Inflammatory macrophage (primary cell): ENCODE data around the gene XIAP.
"Not testable (repeated sequence)": the region's sequence is repeated elsewhere in the genome, so short reads cannot be mapped to it uniquely, and the experiment has no call there.

Source experiments
- DNase-seq, 2 donors: peaks; one replicate each; pipeline ENCODE4 v3.0.0-alpha.2; 2020 to 2022
- total RNA-seq, 18 experiments: gene quantifications; one replicate each; lab custom pipeline; 2026; ENCODE audit warnings: mixed read lengths in 6 of 18, inconsistent platforms in 2 of 18; lab: John Stamatoyannopoulos, UW

Gene XIAP
- 117 to 239 (median 157) reads per million in 18 experiments for total RNA-seq

DNA sequence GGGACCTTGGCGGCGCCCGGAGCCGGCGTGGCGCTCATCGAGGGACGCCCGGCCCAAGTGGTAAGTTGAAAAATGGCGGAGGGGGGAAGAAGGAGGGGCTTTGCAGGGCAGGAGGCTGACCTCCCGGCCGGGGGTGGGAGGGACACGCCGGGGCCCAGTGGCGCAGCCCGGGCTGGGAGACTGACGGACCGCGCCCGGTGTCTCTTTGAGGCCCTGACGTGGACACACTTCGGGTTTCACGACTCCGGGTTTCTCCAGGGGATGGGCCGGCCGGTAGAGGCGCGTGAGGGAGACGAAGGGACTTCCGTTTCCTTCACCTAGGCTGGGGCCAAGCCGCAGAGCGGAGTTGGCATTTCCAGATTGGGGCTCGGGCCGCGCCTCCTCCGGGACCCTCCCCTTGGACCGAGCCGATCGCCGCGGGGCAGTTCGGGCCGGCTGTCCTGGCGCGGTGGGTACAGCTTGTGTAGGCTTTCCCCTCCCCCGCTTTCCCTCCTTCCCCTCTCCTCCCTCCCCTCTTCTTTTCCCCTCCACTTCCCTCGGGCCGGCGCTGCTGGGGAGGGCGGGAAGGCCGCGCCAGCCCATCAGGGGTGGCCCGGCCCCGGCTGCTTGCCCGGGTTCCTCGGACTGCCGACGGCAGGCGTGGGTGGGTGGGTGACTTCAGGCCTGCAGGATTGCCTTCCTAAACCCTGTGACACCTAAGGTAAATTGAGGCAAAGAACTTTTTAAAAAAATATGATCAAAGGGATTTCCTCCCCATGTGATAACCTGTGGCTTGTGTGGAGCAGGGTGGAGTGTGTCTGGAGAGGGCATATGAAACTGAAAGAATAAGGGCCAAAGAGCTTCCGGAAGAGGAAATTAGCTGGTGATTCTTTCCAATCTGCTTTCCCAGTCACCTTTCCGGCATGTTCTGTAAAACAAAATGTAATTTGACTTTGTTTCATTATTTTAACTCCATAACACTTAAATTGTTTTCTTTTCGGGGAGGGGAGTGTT, at the start of gene XIAP:
XIAP (plus strand) TSS at position 208 of the 993 bp plus-strand sequence. CDS start 25,610 bp downstream, outside the sequence.
- peak; percentile 88 to 93 for DNase-seq

DNA sequence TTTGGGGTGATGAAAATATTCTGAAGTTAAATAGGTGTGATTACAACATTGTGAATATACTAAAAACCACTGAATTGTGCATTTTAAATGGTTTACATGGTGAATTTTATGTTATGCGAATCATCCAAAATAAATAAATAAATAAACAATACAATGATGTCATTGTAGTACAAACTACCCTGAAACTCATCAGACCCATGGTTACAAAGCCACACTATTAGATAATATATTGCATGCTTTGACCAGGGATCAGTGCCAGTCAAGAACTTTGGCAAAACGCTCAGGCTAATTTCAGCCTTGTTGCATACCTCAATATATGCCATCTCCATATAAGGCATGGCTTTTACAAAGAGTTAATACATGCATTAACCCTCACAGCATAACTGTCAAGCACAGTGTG, 45.5 kb upstream of the XIAP start:
- no peak for DNase-seq

GRCh38 chrX:123814934-123815394, 44.9 kb upstream of the XIAP start:
- DNase-seq, result not testable (repeated sequence)

GRCh38 chrX:123817288-123817894, 42.5 kb upstream of the XIAP start:
- no peak for DNase-seq

DNA sequence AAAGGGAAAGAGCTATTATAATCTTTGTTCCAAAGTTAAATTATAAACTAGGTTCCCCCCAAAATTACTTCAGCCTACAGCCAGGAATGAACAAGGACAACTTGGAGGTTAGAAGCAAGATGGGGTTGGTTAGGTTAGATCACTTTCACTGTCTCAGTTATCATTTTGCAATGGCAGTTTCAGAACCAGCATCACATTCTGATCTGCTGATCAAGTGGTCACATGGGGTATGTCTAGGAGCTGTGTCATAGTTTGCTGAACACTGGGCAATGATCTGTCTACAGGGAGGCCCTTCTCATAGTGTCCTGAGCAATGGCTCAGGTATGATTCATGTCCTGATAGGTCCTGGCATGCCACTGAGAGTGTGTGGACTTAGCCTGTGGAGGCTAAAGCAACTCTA, 41.6 kb upstream of the XIAP start:
- peak; percentile 12 to 40 for DNase-seq

- DNase-seq, result peak; percentile 27 to 28
Measured at GRCh38 chrX:123822965-123823364, 36.9 kb upstream of the XIAP start.

DNA sequence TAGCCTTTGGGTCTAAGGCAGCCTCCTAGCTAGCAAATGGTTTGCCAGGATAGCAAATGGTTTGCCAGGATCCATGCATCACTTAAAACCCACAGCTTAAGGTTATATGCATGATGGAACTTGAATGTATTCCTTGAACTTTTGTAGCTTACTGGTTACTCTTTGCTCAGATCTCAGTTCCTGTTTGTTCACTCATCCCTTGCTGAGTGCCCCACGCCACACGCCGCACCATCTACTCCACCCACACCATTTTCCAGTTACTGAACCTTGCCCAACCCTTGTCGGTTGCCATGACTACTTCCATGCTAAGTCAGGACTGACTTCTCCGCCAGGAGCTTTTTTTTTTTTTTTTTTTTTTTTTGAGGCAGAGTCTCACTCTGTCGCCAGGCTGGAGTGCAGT, 29.5 kb upstream of the XIAP start:
- peak; percentile 93 to 94 for DNase-seq

DNA sequence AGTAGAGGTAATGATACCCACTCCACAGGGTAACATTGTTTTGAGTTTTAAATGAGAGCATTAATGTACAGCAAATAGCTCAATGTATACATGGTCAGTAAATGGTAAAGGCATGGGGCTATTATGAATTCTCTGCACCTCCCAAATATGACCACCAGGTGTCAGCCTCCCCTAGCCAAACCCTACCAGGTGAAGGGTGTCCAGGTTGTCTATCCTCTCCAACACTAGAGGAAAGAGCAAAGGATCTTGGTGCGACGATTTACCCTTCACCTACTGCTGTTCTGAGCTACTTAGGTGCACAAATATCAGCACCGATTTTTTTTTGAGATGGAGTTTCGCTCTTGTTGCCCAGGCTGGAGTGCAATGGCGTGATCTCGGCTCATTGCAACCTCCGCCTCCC, 26.5 kb upstream of the XIAP start:
- peak; percentile 57 to 59 for DNase-seq

DNA sequence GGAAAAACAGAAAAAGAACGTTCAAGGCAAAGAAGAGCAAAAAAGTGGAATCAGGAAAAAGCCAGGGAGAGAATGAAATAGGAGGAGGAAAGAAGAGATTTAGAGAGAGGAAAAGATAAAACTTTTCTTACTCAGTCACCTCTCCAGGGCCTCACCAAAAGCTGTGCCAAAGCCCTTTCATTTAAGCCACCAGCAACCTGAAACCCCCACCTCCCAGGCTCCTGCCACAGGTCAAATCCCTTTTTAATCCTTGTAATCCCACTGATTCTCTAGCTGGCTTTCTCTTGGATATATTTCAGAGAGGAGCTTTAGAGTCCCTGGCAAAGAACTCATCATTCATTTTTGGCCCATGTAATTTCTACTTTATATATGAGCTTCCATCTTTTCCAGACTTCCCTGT, 25.7 kb upstream of the XIAP start:
- DNase-seq, result no peak

- peak; percentile 46 to 63 for DNase-seq
Measured at GRCh38 chrX:123835661-123836371, 24.0 kb upstream of the XIAP start.

GRCh38 chrX:123845129-123845528, 14.7 kb upstream of the XIAP start:
- DNase-seq, result not testable (repeated sequence)

- DNase-seq, result peak; percentile 88 to 93
Measured at GRCh38 chrX:123846577-123847038, 13.2 kb upstream of the XIAP start.

DNA sequence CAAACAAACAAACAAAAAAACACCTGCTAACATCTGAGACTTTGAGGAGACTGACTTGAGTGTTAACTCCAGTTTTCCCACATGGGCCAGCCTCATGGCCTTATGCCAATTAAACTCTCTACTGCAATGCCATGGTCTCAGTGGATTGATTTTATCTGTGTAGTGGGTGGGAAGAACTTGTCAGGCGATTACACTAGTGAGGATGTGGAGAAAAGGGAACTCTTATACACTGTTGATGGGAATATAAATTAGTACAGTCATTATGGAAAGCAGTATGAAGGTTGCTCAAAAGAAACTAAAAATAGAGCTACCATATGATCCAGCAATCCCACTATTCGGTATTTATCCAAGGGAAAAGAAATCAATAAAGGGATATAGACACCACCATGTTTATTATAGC, 12.8 kb upstream of the XIAP start:
- peak in 1 of 2 donors; percentile 47 for DNase-seq

- DNase-seq, result no peak
Measured at GRCh38 chrX:123849096-123849495, 10.8 kb upstream of the XIAP start.

DNA sequence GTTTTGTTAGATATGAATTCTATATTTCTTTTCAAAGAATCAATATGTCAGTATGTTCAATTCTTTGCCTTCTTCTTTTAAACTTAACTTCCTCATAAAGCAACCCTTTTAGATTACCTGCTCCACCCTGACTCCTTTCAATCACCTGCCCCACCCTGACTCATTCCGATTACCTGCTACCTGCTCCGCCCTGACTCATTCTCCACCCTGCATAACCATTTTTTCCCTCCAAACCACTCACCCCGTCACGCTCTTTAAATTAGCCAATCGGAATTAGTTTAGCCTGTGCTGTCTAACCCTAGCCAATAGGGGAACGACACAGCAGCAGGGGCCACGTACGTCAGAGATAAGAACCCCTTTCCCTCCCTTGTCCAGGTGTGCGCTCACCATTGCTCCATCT, 9.9 kb upstream of the XIAP start:
- not testable (repeated sequence) for DNase-seq

DNA sequence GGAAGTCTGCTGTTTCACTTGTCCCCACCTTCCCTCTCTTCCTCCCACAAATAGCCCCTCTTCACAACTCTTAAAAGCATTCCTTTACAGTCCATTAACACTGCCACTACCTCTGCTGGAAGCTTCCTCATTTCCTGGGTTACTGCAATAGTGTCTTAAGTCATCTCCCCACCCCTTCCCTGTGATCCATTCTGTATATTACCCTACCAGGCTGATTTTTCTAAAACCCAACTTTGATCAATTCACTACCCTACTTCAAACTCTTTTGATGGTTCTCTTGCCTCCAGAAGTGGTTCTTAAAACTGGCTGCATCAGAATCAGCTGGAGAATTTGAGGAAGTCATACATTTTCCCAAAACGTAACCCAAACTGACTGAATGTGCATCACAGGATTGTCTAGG, 8.8 kb upstream of the XIAP start:
- peak; percentile 55 to 56 for DNase-seq

DNA sequence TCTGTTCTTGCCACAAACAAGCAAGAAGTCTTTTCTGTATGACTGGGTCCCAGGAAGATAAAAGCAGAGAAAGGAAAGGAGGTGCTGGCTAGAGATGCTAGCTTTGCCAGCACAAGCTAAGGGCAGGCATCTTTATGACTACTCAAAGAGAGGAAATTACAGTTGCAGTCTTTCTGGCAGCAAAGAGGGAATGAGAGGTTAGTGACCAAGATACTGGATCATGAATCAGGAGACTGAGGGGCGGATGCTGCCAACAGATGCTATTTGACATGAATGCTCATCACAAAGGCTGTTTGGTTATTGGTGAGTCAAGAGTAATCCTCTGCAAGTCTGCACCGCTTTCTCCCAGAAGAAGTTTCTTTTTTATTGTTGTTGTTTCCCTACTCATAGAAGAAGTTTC, 5.5 kb upstream of the XIAP start:
- DNase-seq, result no peak

GRCh38 chrX:123859409-123859845, 426 bp upstream of the XIAP start:
- DNase-seq, result no peak

DNA sequence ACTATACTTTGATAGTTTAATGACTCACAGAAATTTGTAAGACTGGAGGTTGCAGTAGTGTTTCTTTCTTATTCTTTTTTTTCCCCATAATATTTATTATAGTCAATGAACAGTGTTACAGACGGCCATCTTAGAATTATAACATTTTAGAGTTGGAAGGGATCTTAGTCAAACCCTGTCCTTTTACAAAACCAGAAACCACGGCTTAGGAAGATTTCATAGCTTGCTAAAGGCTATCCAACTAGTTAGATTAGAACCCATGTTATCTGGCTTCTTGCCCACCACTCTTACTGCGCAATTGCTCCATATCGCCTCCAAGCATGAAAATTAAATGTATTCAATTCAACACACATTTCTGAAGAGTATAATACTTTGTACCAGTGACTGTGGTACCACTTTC, 1.1 kb downstream of the XIAP start:
- DNase-seq, result peak in 1 of 2 donors; percentile 12

DNA sequence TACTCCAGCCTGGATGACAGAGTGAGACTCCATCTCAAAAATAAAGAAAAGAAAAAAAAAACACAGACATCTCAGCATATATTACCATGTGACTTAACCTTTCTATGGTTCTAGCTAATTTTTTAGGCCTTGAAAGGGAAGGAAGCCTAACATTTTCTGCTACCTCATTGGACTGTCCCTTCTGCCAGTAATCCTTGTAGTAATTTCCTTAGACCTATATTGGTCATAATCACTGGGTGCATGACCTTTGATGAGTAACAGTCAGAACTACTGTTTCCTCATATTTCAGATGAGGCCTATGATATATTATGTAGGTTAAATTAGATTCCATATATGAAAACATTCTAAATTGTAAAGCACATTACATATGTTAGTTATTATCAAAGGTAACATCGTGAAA, 9.6 kb downstream of the XIAP start:
- peak; percentile 78 to 83 for DNase-seq

GRCh38 chrX:123871309-123871708, 11.5 kb downstream of the XIAP start:
- DNase-seq, result no peak

DNA sequence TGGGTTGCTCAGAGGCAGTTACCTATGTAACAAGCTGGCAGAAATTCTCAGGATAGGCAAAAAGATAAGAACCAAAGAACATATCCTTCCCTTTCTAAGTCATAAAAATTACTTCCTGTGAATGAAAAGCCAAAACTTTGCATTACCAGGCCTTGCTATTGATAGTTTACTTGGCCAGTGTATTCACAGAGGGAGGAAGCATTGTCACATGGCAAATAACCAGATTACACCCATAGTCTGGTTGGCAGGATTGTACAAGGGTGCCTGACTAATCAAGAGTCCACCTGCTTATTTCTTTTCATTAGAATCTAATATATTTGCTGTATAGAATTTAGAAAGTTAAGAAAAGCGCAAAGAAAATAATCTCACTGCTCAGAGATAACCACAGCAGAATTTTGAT, 14.1 kb downstream of the XIAP start:
- DNase-seq, result peak; percentile 11 to 36

DNA sequence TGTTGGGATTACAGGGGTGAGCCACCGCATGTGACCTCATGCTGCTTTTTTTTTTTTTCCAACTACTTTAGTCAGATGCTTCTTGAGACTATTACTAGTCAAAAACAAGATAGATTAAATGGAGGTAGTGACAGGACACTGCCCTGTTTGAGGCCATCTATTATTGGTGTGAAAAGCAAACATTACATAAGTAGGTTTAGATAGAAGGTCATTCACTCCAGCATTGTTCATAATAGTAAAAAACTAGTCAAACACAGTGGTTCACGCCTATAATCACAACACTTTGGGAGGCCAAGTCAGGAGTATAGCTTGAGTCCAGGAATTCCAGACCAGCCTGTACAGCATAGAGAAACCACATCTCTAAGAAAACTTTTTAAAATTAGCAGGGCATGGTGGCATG, 16.3 kb downstream of the XIAP start:
- DNase-seq, result no peak
